ENCODE measurements around the gene KPRP.

The KPRP gene

DNA sequence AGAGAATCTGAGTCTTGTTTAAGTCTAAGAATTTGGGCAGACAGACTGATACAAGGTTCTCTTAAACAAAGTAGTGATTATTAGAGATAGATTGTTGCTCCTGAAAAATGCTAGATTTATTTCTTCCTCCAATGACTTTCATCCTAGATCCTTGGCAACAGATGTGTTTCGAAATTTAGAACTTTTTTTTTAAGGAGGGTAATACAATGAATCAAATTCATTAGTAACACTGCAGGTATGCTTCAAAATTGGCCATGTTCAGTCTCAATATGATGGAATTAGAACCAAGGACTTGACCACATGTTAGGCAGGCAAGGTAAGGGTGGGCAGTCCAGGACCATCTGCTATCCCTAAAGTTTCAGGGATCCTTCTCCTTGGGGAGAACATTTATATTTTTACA is 12.6 kb downstream of the KPRP start:
- no peak for DNase-seq (ENCODE audit: low read depth)

- DNase-seq (ENCODE audit: low read depth) = no peak
These were observed 17.1 kb downstream of the KPRP start, which contains the start of gene LCE1F for GRCh38 chr1:152774875-152775274. TSS of gene LCE1F (plus strand) at chr1:152775140. CDS start at chr1:152776372, 1,232 bp downstream.

- no peak for DNase-seq (ENCODE audit: low read depth)
These were observed 18.5 kb downstream of the KPRP start for GRCh38 chr1:152776361-152776760.

GRCh38 chr1:152777510-152778137 is 19.8 kb downstream of the KPRP start:
- no peak for DNase-seq (ENCODE audit: low read depth)

- DNase-seq (ENCODE audit: low read depth) = peak; percentile 76
These were observed 25.3 kb downstream of the KPRP start for GRCh38 chr1:152783095-152783494.

GRCh38 chr1:152786077-152786476 is 28.3 kb downstream of the KPRP start, which contains the start of gene LCE1E:
TSS of gene LCE1E (plus strand) at chr1:152786257. CDS start at chr1:152787300, 1,043 bp downstream.
- DNase-seq (ENCODE audit: low read depth) = no peak

GRCh38 chr1:152795686-152796085 is 37.9 kb downstream of the KPRP start:
- no peak for DNase-seq (ENCODE audit: low read depth)

DNA sequence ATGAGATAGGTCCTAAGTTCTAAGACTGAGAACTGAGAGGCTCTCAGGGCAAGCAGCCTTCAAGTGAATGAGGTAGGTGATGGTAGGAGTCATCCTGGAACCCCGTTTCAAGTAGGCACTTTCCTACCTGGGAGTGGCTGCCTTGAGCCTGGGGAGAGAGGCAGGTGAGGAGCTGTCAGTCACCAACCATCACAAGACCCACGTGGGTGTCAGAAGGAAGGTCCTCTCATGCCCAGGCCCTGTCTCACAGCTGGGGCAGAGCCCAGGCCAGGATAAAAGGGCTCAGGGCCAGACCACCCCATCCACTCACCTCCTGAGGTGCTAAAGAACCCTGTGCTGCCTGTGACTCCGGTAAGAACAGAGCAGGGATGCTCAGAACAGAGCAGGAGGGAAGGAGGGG is 38.6 kb downstream of the KPRP start, which contains the start of gene LCE1D:
Gene LCE1D (plus strand): TSS at position 301 of the 400 bp plus-strand sequence. CDS start 1,074 bp downstream, outside the sequence.
- DNase-seq (ENCODE audit: low read depth) = no peak

- no peak for DNase-seq (ENCODE audit: low read depth)
These were observed 43.5 kb downstream of the KPRP start for GRCh38 chr1:152801333-152801732.

DNA sequence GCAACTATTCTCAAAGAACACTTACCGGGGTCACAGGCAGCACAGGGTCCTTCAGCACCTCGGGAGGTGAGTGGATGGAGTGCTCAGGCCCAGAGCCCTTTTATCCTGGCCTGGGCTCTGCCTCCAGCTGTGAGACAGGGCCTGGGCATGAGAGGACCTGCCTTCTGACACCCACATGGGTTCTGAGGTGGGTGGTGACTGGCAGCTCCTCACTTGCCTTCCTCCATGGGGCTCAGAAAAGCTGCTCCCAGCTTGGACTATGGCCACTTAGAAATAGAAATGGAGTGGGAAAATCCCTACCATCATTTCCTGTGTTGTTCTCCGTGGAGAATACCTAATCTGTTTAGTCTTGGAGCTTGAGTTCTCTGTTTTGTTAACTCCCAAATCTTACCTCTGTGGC is 48.8 kb downstream of the KPRP start, which contains the start of gene LCE1C:
Gene LCE1C (minus strand): TSS at position 76 of the 400 bp plus-strand sequence. CDS start 1,173 bp downstream, outside the sequence.
- DNase-seq (ENCODE audit: low read depth) = no peak

GRCh38 chr1:152811050-152811449 is 53.2 kb downstream of the KPRP start:
- DNase-seq (ENCODE audit: low read depth) = no peak

Measured in HS-5 (cell line).